DMS79 (cell line): ENCODE results near the gene NAV2.

Experiments used
- DNase-seq: peaks from one replicate; lab custom pipeline; 2025; lab: John Stamatoyannopoulos, UW

Gene NAV2

GRCh38 chr11:19811380-19811779 lies 98.7 kb downstream of the NAV2 start:
- no peak for DNase-seq

GRCh38 chr11:19812096-19812495 lies 99.5 kb downstream of the NAV2 start:
- DNase-seq, result no peak

- DNase-seq, result no peak
Measured at GRCh38 chr11:19812710-19813109, 100.1 kb downstream of the NAV2 start.

- no peak for DNase-seq
Measured at GRCh38 chr11:19813158-19813879, 100.7 kb downstream of the NAV2 start.

GRCh38 chr11:19814421-19814820 lies 101.8 kb downstream of the NAV2 start:
- no peak for DNase-seq

GRCh38 chr11:19816040-19816439 lies 103.4 kb downstream of the NAV2 start:
- no peak for DNase-seq

- no peak for DNase-seq
Measured at GRCh38 chr11:19816817-19817216, 104.2 kb downstream of the NAV2 start.

- no peak for DNase-seq
Measured at GRCh38 chr11:19817265-19817851, 104.7 kb downstream of the NAV2 start.

GRCh38 chr11:19817870-19818269 lies 105.2 kb downstream of the NAV2 start:
- DNase-seq, result no peak

- DNase-seq, result no peak
Measured at GRCh38 chr11:19818619-19819018, 106.0 kb downstream of the NAV2 start.

- DNase-seq, result peak; percentile 41
Measured at GRCh38 chr11:19819148-19819547, 106.5 kb downstream of the NAV2 start.

- DNase-seq, result peak; percentile 50
Measured at GRCh38 chr11:19820100-19820499, 107.5 kb downstream of the NAV2 start.

GRCh38 chr11:19821412-19821875 lies 108.8 kb downstream of the NAV2 start:
- DNase-seq, result no peak

- DNase-seq, result no peak
Measured at GRCh38 chr11:19821993-19822392, 109.4 kb downstream of the NAV2 start.

- no peak for DNase-seq
Measured at GRCh38 chr11:19822531-19822930, 109.9 kb downstream of the NAV2 start.

GRCh38 chr11:19826606-19827005 lies 114.0 kb downstream of the NAV2 start:
- DNase-seq, result no peak

- no peak for DNase-seq
Measured at GRCh38 chr11:19827399-19828135, 114.9 kb downstream of the NAV2 start.

GRCh38 chr11:19828382-19829108 lies 115.9 kb downstream of the NAV2 start:
- DNase-seq, result no peak

- no peak for DNase-seq
Measured at GRCh38 chr11:19829109-19829837, 116.6 kb downstream of the NAV2 start.

- no peak for DNase-seq
Measured at GRCh38 chr11:19832086-19832750, 119.6 kb downstream of the NAV2 start.

GRCh38 chr11:19832901-19833300 lies 120.3 kb downstream of the NAV2 start:
- DNase-seq, result no peak
